Right lobe of liver (tissue), 6 donors: ENCODE data around the gene TIMP4. TPM values are rescaled to one million over a fixed set of nuclear protein-coding genes. Genes with fewer than 3 reads are reported as not detected.

Experiments
- ATAC-seq, 4 donors: fragments of 200-7000 bp; cut with Tn5 transposase; one replicate each; pipeline ENCODE4 v1.9.1; 2020; ENCODE audit warnings: mild to moderate bottlenecking in 4 of 4, moderate library complexity in 4 of 4
- DNase-seq, 3 donors: peaks; one replicate each; pipeline ENCODE4 v3.0.0-alpha.2; 2020
- H3K27ac ChIP-seq, 3 donors: fragments of 200-600 bp; one replicate each; pipeline ENCODE4 v1.8.0; 2022
- H3K27me3 ChIP-seq, 2 donors: fragments of 200-600 bp; one replicate each; pipeline ENCODE4 v1.8.0; 2022
- H3K36me3 ChIP-seq, 4 donors: fragments of 200-600 bp; sonication (generic) in 1 of 4; one replicate each; pipeline versions ENCODE4 v1.5.1 to v1.8.0; 2017 to 2022; ENCODE audit warnings: control low read depth in 1 of 4
- H3K4me1 ChIP-seq, 4 donors: fragments of 200-600 bp; sonication (generic) in 1 of 4; one replicate each; pipeline versions ENCODE4 v1.5.1 to v1.8.0; 2017 to 2022; ENCODE audit warnings: control low read depth in 1 of 4
- H3K4me3 ChIP-seq, 3 donors: fragments of 200-600 bp; one replicate each; pipeline ENCODE4 v1.8.0; 2022
- H3K9me3 ChIP-seq, 4 donors: fragments of 200-600 bp; sonication (generic) in 1 of 4; one replicate each; pipeline versions ENCODE4 v1.5.1 to v1.8.0; 2017 to 2022; ENCODE audit warnings: control low read depth in 1 of 4
- POLR2A ChIP-seq: fragments of 450-650 bp; IDR thresholded peaks from one replicate; pipeline ENCODE4 v1.6.1; 2017; ENCODE audit warnings: antibody characterized with exemption, mild to moderate bottlenecking
- WGBS: methylation state at CpG from one replicate; pipeline ENCODE4 v1.1.6; 2018; ENCODE audit warnings: low coverage, low lambda C conversion rate; ENCODE audit not compliant: insufficient coverage; ENCODE audit errors: missing lambda C conversion rate; 5-methylcytosine and 5-hydroxymethylcytosine counted together
- intact Hi-C, 2 donors: fragments of 100-400 bp; cut with DNase I; formaldehyde crosslinking; loops; one replicate each; pipeline versions ENCODE4 v1.11.2 to v1.14.1; 2022
- total RNA-seq, 6 experiments: library from RNA; depleted of rRNA in 2 of 6; stranded (reverse); fragments of >200 nt in 2 of 6; fragmentation: NEBNext Ultra II Directional in 3 of 6; extraction: Animal tissue kit (Norgen Biotek cat#: 25700) in 3 of 6; gene quantifications; one replicate each; pipeline versions ENCODE4 v1.1.0 to v1.2.4, GENCODE V29; 2016 to 2023
- TF ChIP-seq, protein P1 (sequence below), 4 donors: fragments of 200-600 bp in 3 of 4; fragments of 450-650 bp in 1 of 4; IDR thresholded peaks; one replicate each; pipeline versions ENCODE4 v1.5.1 to v1.8.0; 2016 to 2022; ENCODE audit warnings: antibody characterized with exemption in 4 of 4, mild to moderate bottlenecking in 2 of 4
- donor health status: DM: no; HTN: yes; CAD: no.
- donor health status: DM: no; HTN: no; CAD: no.
- donor health status: DM: no; HTN: no; CAD: no.
- donor health status: DM: no; HTN: yes; CAD: no.
- donor health status: DM: no; HTN: yes; CAD: no.

Gene TIMP4
- total RNA-seq, 6 experiments from 2014 or later, result 0.35 to 2.2 (median 0.66) TPM; not detected in 1

DNA sequence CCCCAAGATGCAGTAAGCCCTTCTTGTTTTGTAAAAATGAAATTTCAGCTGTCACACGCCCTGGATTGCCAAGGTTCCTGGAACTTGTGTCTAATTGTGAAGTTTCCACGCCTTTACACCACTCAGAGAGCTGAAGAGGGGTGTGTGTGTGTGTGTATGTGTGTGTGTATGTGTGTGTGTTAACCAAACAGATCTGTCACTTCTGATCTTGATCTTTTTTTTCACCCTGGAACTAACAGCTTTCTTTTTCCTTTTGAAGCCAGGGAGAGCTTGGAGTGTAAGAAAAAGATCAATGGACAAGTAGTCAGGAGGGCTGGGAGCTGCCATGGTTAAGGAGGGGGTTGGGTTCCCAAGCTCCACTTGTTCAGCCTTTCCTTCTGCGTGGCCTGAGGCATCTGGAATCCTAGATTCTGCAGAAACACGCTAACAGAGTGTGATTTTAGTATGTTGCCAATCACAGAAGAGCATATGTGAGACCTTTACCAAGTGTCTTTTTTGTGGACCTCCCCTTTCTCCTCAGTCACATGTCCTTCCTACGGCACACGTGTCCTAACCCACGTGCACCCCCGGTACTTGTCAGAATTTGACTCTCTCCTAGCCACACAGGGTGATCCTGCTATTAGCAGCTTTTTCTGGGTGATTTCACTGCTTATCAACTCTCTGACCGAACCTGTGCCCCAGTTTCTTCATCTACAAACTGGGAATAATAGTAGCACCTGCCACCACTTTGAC, 11.5 kb downstream of the TIMP4 start:
- Histone ChIP-seq H3K27ac (no peak overlapping the region), H3K27me3 (no peaks in the 10 kb centered on the region), H3K4me3 (no peak overlapping the region), H3K36me3 (no peaks in the 10 kb centered on the region), H3K4me1 (no peaks in the 10 kb centered on the region), H3K9me3 (no peaks in the 10 kb centered on the region)
- intact Hi-C loops, result no loop called here
- DNase-seq (no peak), ATAC-seq (no peak)
- TF ChIP-seq, protein P1, sequence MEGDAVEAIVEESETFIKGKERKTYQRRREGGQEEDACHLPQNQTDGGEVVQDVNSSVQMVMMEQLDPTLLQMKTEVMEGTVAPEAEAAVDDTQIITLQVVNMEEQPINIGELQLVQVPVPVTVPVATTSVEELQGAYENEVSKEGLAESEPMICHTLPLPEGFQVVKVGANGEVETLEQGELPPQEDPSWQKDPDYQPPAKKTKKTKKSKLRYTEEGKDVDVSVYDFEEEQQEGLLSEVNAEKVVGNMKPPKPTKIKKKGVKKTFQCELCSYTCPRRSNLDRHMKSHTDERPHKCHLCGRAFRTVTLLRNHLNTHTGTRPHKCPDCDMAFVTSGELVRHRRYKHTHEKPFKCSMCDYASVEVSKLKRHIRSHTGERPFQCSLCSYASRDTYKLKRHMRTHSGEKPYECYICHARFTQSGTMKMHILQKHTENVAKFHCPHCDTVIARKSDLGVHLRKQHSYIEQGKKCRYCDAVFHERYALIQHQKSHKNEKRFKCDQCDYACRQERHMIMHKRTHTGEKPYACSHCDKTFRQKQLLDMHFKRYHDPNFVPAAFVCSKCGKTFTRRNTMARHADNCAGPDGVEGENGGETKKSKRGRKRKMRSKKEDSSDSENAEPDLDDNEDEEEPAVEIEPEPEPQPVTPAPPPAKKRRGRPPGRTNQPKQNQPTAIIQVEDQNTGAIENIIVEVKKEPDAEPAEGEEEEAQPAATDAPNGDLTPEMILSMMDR (IDR thresholded peaks at IDR 0.05), result no peak
- TF ChIP-seq POLR2A, result no peak
- WGBS, result 80% methylated on average over 8 of the region's 9 CpGs

DNA sequence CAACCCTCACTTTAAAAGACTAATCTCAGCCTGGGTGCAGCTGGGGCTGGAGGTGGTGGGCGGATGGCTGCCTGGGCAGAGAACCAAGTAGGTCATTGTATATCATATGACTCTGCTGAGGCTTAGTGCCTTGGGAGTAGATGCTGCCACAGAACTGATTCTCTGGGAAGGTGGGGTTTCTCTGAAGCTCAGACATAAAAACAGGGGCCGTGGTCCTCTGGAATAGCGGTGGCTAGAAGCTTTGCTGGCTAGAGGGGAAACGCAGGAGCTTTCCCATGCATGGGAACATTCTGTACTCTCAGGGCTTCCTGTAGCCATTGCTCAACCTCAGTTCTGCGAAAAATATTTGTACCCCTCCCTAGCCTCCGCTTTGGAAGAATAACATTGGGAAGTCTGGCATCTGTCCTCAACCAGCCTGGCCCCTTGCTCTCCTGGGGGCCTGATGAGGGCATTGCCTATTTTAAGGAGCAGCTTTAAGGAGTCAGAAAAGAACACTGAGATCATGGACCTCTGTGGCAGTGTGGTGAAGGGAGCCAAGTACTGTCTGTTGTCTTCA, 14.7 kb downstream of the TIMP4 start:
- Histone ChIP-seq H3K4me3 (no peak overlapping the region), H3K9me3 (no peaks in the 10 kb centered on the region), H3K36me3 (no peaks in the 10 kb centered on the region), H3K27me3 (no peaks in the 10 kb centered on the region), H3K27ac (no peak overlapping the region), H3K4me1 (no peaks in the 10 kb centered on the region)
- WGBS, result 54% methylated on average over 5 of the region's 6 CpGs
- ATAC-seq (peak; percentile 18 to 47 (median 35)), DNase-seq (no peak)
- intact Hi-C loops, result no loop called here
- TF ChIP-seq POLR2A, result no peak
- TF ChIP-seq, protein P1 (IDR thresholded peaks at IDR 0.05), result no peak

DNA sequence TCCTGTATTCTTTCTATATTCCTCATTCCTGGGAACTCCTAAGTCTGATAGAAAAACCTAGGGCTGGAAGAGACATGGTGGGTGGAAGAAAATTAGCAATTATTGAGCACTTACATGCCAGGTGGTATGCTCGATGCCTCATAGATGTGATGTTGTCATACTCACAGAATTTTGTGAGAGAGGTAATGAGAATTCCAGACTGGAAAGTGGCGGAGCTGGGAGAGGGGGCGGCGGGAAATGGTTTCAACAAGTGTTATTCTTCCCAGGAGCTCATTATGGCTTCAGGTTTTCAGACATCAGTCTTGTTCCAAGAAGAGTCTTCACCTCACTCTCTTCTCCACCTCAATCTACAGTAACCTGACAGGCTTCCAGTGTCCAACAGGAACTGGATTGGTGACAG, 16.2 kb downstream of the TIMP4 start:
- ATAC-seq, result no peak
- intact Hi-C loops, result no loop called here
- 89% methylated on average over 4 of the region's 4 CpGs for WGBS

DNA sequence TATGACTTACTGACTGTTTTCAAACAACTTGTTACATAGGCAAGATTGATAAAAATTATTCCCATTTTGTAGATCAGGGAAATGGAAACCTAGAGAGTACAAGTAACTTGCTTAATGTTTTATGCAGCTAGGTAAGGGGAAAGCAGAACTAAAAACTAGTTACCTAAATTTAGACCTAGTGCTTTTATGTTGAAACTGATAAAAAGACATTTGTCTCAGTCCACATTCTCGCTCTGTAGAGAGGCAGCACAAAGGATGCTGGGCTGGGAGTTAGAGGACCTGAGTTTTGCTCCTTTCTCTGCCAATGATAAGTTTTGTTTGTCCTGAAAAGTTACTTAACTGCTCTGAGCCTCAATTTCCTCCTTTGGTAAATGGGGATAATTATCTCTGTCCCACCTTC, 17.4 kb downstream of the TIMP4 start:
- TF ChIP-seq POLR2A, result no peak
- TF ChIP-seq, protein P1 (IDR thresholded peaks at IDR 0.05), result no peak
- no peaks in the 10 kb centered on the region for H3K27me3 ChIP-seq
- H3K4me1 ChIP-seq, result no peaks in the 10 kb centered on the region
- no peak overlapping the region for H3K4me3 ChIP-seq
- 92% methylated on average over 1 of the region's 1 CpG for WGBS
- no peak overlapping the region for H3K27ac ChIP-seq
- H3K36me3 ChIP-seq, result no peaks in the 10 kb centered on the region
- no peak for DNase-seq
- intact Hi-C loops, result no loop called here
- ATAC-seq, result no peak
- no peaks in the 10 kb centered on the region for H3K9me3 ChIP-seq

More for the DNA sequence above, 16.2 kb downstream of the TIMP4 start:
- H3K36me3 ChIP-seq, result no peaks in the 10 kb centered on the region
- no peak for TF ChIP-seq POLR2A
- TF ChIP-seq, protein P1 (IDR thresholded peaks at IDR 0.05), result no peak
- no peaks in the 10 kb centered on the region for H3K4me1 ChIP-seq
- no peak overlapping the region for H3K4me3 ChIP-seq
- H3K9me3 ChIP-seq, result no peaks in the 10 kb centered on the region
- DNase-seq, result no peak
- H3K27ac ChIP-seq, result no peak overlapping the region
- no peaks in the 10 kb centered on the region for H3K27me3 ChIP-seq
